Trophoblast cell (in vitro differentiated cells and primary cell): ENCODE data around the gene KCP.
"Not testable (repeated sequence)": the region's sequence is repeated elsewhere in the genome, so short reads cannot be mapped to it uniquely, and the experiment has no call there.

ENCODE experiments used
- DNase-seq, 2 donors: peaks; one replicate each; pipeline ENCODE4 v3.0.0-alpha.2; 2016
- H2AFZ ChIP-seq: 2 replicates; pipeline ENCODE4 v1.6.1; 2013; ENCODE audit warnings: low read length, moderate library complexity, mild to moderate bottlenecking; ENCODE audit not compliant: insufficient read depth, poor library complexity
- H2AK5ac ChIP-seq: 2 replicates; pipeline ENCODE4 v1.6.1; 2013; ENCODE audit warnings: mild to moderate bottlenecking, low read length
- H2BK120ac ChIP-seq: 2 replicates; pipeline ENCODE4 v1.6.1; 2013; ENCODE audit warnings: low read length, mild to moderate bottlenecking, moderate library complexity; ENCODE audit not compliant: insufficient read depth, poor library complexity
- H2BK12ac ChIP-seq: 2 replicates; pipeline ENCODE4 v1.6.1; 2013; ENCODE audit warnings: mild to moderate bottlenecking, low read length, moderate library complexity
- H2BK5ac ChIP-seq: 2 replicates; pipeline ENCODE4 v1.6.1; 2013; ENCODE audit warnings: low read length, low read depth, moderate library complexity, mild to moderate bottlenecking; ENCODE audit not compliant: poor library complexity
- H3K14ac ChIP-seq: 2 replicates; pipeline ENCODE4 v1.6.1; 2013; ENCODE audit warnings: mild to moderate bottlenecking, low read length
- H3K18ac ChIP-seq: 2 replicates; pipeline ENCODE4 v1.6.1; 2013; ENCODE audit warnings: mild to moderate bottlenecking, low read length
- H3K23ac ChIP-seq: 2 replicates; pipeline ENCODE4 v1.6.1; 2013; ENCODE audit warnings: low read length
- H3K27ac ChIP-seq: 2 replicates; pipeline ENCODE4 v1.5.1; 2013; ENCODE audit warnings: low read depth, mild to moderate bottlenecking, inconsistent platforms, low read length, moderate library complexity
- H3K27me3 ChIP-seq: 2 replicates; pipeline ENCODE4 v1.6.1; 2013; ENCODE audit warnings: inconsistent platforms, mild to moderate bottlenecking, low read length, moderate library complexity; ENCODE audit not compliant: insufficient read depth
- H3K36me3 ChIP-seq, 2 experiments: 1 replicate in 1 of 2; 2 replicates in 1 of 2; pipeline ENCODE4 v1.6.1; 2013; ENCODE audit warnings: low read length in 2 of 2, mild to moderate bottlenecking in 2 of 2, moderate library complexity in 1 of 2; ENCODE audit not compliant: insufficient read depth in 2 of 2, control insufficient read depth in 1 of 2
- H3K4ac ChIP-seq: 2 replicates; pipeline ENCODE4 v1.6.1; 2013; ENCODE audit warnings: low read depth, mild to moderate bottlenecking, low read length, moderate library complexity
- H3K4me1 ChIP-seq, 2 experiments: 1 replicate in 1 of 2; 2 replicates in 1 of 2; pipeline ENCODE4 v1.6.1; 2013; ENCODE audit warnings: low read length in 2 of 2, mild to moderate bottlenecking in 2 of 2, moderate library complexity in 1 of 2; ENCODE audit not compliant: insufficient read depth in 2 of 2, control insufficient read depth in 1 of 2
- H3K4me2 ChIP-seq: 2 replicates; pipeline ENCODE4 v1.6.1; 2013; ENCODE audit warnings: inconsistent platforms, mild to moderate bottlenecking, low read length, moderate library complexity
- H3K4me3 ChIP-seq: 2 replicates; pipeline ENCODE4 v1.5.1; 2013; ENCODE audit warnings: mild to moderate bottlenecking, low read depth, low read length, inconsistent platforms
- H3K79me1 ChIP-seq: one replicate; pipeline ENCODE4 v1.6.1; 2013; ENCODE audit warnings: low read length
- H3K79me2 ChIP-seq: 2 replicates; pipeline ENCODE4 v1.6.1; 2013; ENCODE audit warnings: low read length, mild to moderate bottlenecking; ENCODE audit not compliant: control insufficient read depth, insufficient read depth, poor library complexity
- H3K9ac ChIP-seq: 2 replicates; pipeline ENCODE4 v1.6.1; 2013; ENCODE audit warnings: mild to moderate bottlenecking, low read length
- H3K9me3 ChIP-seq: 2 replicates; pipeline ENCODE4 v1.6.1; 2013; ENCODE audit warnings: low read depth, mild to moderate bottlenecking, control low read depth, inconsistent platforms, low read length; ENCODE audit not compliant: insufficient read depth
- H4K12ac ChIP-seq: 2 replicates; pipeline ENCODE4 v1.6.1; 2013; ENCODE audit warnings: low read depth, mild to moderate bottlenecking, low read length, moderate library complexity
- H4K8ac ChIP-seq: 2 replicates; pipeline ENCODE4 v1.6.1; 2013; ENCODE audit warnings: low read depth, mild to moderate bottlenecking, low read length, moderate library complexity
- H4K91ac ChIP-seq: one replicate; pipeline ENCODE4 v1.6.1; 2013; ENCODE audit warnings: low read depth, mild to moderate bottlenecking, low read length, moderate library complexity
- WGBS: extraction: QIAGEN DNeasy Blood & Tissue Kit; methylation state at CpG from one replicate; pipeline ENCODE4 v1.1.7; 2013; ENCODE audit warnings: missing lambda C conversion rate; ENCODE audit not compliant: insufficient read length, insufficient coverage; ENCODE audit errors: extremely low coverage; 5-methylcytosine and 5-hydroxymethylcytosine counted together

KCP gene

GRCh38 chr7:128912709-128913495 is 2.4 kb upstream of the KCP start:
- WGBS = no CpG with 5 or more reads among the region's 20 CpGs
- H3K79me2 ChIP-seq = not testable (repeated sequence)

GRCh38 chr7:128912281-128912680 is 1.8 kb upstream of the KCP start:
- no peak overlapping the region for H3K14ac ChIP-seq
- H2BK120ac ChIP-seq = no peak overlapping the region
- H4K91ac ChIP-seq = no peak overlapping the region
- no peaks in the 10 kb centered on the region for H3K79me1 ChIP-seq
- no peak overlapping the region for H3K27ac ChIP-seq
- H3K18ac ChIP-seq = no peak overlapping the region
- peaks cover 8 to 10% of the 10 kb centered on the region in 2 experiments for H3K4me1 ChIP-seq
- no peak overlapping the region for H2BK5ac ChIP-seq
- no CpG with 5 or more reads among the region's 3 CpGs for WGBS
- H2BK12ac ChIP-seq = no peak overlapping the region
- no peaks in the 10 kb centered on the region for H3K79me2 ChIP-seq
- H3K9ac ChIP-seq = no peak overlapping the region
- no peak overlapping the region for H3K4me3 ChIP-seq
- H3K23ac ChIP-seq = no peak overlapping the region
- no peak overlapping the region for H2AFZ ChIP-seq
- DNase-seq = no peak
- peaks cover 9% of the 10 kb centered on the region for H3K9me3 ChIP-seq
- no peak overlapping the region for H3K4ac ChIP-seq
- H3K27me3 ChIP-seq = peaks cover 33% of the 10 kb centered on the region
- H2AK5ac ChIP-seq = no peak overlapping the region
- H3K4me2 ChIP-seq = no peak overlapping the region
- no peak overlapping the region for H4K12ac ChIP-seq
- no peaks in the 10 kb centered on the region for H3K36me3 ChIP-seq
- H4K8ac ChIP-seq = no peak overlapping the region

More at GRCh38 chr7:128912709-128913495, 2.4 kb upstream of the KCP start:
- not testable (repeated sequence) for DNase-seq, H4K91ac ChIP-seq, H3K14ac ChIP-seq, H3K4me2 ChIP-seq, H3K4ac ChIP-seq, H2BK5ac ChIP-seq, H3K18ac ChIP-seq, H4K8ac ChIP-seq, H2AFZ ChIP-seq, H3K4me3 ChIP-seq, H3K9ac ChIP-seq, H3K9me3 ChIP-seq, H3K4me1 ChIP-seq, H2AK5ac ChIP-seq, H3K23ac ChIP-seq, H2BK12ac ChIP-seq, H3K79me1 ChIP-seq, H3K36me3 ChIP-seq, H4K12ac ChIP-seq, H3K27ac ChIP-seq, H2BK120ac ChIP-seq
- peaks cover 33% of the 10 kb centered on the region for H3K27me3 ChIP-seq

GRCh38 chr7:128911423-128912031 is 1.0 kb upstream of the KCP start:
- H2BK5ac ChIP-seq = no peak overlapping the region
- no peaks in the 10 kb centered on the region for H3K36me3 ChIP-seq
- H4K8ac ChIP-seq = no peak overlapping the region
- H3K18ac ChIP-seq = no peak overlapping the region
- no peak overlapping the region for H2AK5ac ChIP-seq
- no peak overlapping the region for H3K27ac ChIP-seq
- no peak overlapping the region for H4K91ac ChIP-seq
- no peak overlapping the region for H3K14ac ChIP-seq
- H4K12ac ChIP-seq = peak overlapping the region; percentile 12
- H2BK120ac ChIP-seq = no peak overlapping the region
- H3K79me1 ChIP-seq = no peaks in the 10 kb centered on the region
- H3K4me1 ChIP-seq = peaks cover 8 to 10% of the 10 kb centered on the region in 2 experiments
- H3K79me2 ChIP-seq = no peaks in the 10 kb centered on the region
- H2BK12ac ChIP-seq = no peak overlapping the region
- H3K9me3 ChIP-seq = peaks cover 7% of the 10 kb centered on the region
- WGBS = no CpG with 5 or more reads among the region's 8 CpGs
- H3K23ac ChIP-seq = no peak overlapping the region
- H3K9ac ChIP-seq = no peak overlapping the region
- H3K4me3 ChIP-seq = no peak overlapping the region
- DNase-seq = no peak
- no peak overlapping the region for H3K4ac ChIP-seq
- no peak overlapping the region for H2AFZ ChIP-seq
- peaks cover 33% of the 10 kb centered on the region for H3K27me3 ChIP-seq
- H3K4me2 ChIP-seq = no peak overlapping the region

- no peak overlapping the region for H4K91ac ChIP-seq
- H3K9ac ChIP-seq = no peak overlapping the region
- H4K12ac ChIP-seq = peak overlapping the region; percentile 12
- H3K4me1 ChIP-seq = peaks cover 8 to 10% of the 10 kb centered on the region in 2 experiments
- H3K27me3 ChIP-seq = peaks cover 25% of the 10 kb centered on the region
- H2BK12ac ChIP-seq = no peak overlapping the region
- H2AK5ac ChIP-seq = no peak overlapping the region
- no peak overlapping the region for H3K14ac ChIP-seq
- H3K4ac ChIP-seq = no peak overlapping the region
- no peak overlapping the region for H3K23ac ChIP-seq
- H2BK5ac ChIP-seq = no peak overlapping the region
- no peaks in the 10 kb centered on the region for H3K36me3 ChIP-seq
- H3K79me2 ChIP-seq = no peaks in the 10 kb centered on the region
- no peak overlapping the region for H3K18ac ChIP-seq
- H2BK120ac ChIP-seq = no peak overlapping the region
- H3K4me3 ChIP-seq = peak overlapping the region; percentile 25
- H3K79me1 ChIP-seq = no peaks in the 10 kb centered on the region
- peak overlapping the region; percentile 83 for H2AFZ ChIP-seq
- no peak for DNase-seq
- peak overlapping the region; percentile 56 for H3K4me2 ChIP-seq
- WGBS = no CpG with 5 or more reads among the region's 42 CpGs
- peaks cover 4% of the 10 kb centered on the region for H3K9me3 ChIP-seq
- no peak overlapping the region for H4K8ac ChIP-seq
- no peak overlapping the region for H3K27ac ChIP-seq
Observed at GRCh38 chr7:128909625-128910568, 612 bp downstream of the KCP start.
